IMR-90 (cell line): ENCODE data around the gene CDH12. TPM values are rescaled to one million over a fixed set of nuclear protein-coding genes. Genes with fewer than 3 reads are reported as not detected.

ENCODE experiments used
- ATAC-seq: fragments of 200-7000 bp; cut with Tn5 transposase; 2 replicates; pipeline ENCODE4 v1.9.1; 2020; ENCODE audit warnings: low read depth, mild to moderate bottlenecking, moderate library complexity
- BruUV-seq: library from RNA; stranded (reverse); fragments of 400-500 nt; replicated peaks from 2 replicates; lab custom pipeline; 2021; lab: Mats Ljungman, UMichigan
- CTCF ChIA-PET: fragments of 300-600 bp; formaldehyde crosslinking; extraction: SDS; loops from one replicate; lab custom pipeline; 2021; ENCODE audit warnings: antibody characterized with exemption; lab: Yijun Ruan, JAX
- POLR2A ChIA-PET: fragments of 300-600 bp; sonication (Branson Sonifier 250); formaldehyde crosslinking; loops from one replicate; lab custom pipeline; 2022; ENCODE audit warnings: antibody characterized with exemption; ENCODE audit not compliant: unreplicated experiment; lab: Charles Lee
- DNase-seq: peaks from one replicate; pipeline ENCODE4 v3.0.0; 2013
- H2AFZ ChIP-seq: replicated peaks from 2 replicates; pipeline ENCODE3; 2013; ENCODE audit warnings: low read length, mild to moderate bottlenecking; ENCODE audit not compliant: poor library complexity
- H2AK5ac ChIP-seq: 2 replicates; pipeline ENCODE4 v1.6.1; 2013; ENCODE audit warnings: low read depth, low read length, inconsistent platforms
- H2AK9ac ChIP-seq: replicated peaks from 2 replicates; pipeline ENCODE3; 2013; ENCODE audit warnings: mild to moderate bottlenecking, low read depth, low read length, moderate library complexity; ENCODE audit not compliant: poor library complexity
- H2BK120ac ChIP-seq: 2 replicates; pipeline ENCODE4 v1.6.1; 2013; ENCODE audit warnings: low read depth, low read length, inconsistent platforms
- H2BK15ac ChIP-seq: 3 replicates; pipeline ENCODE4 v1.6.1; 2013; ENCODE audit warnings: low read depth, low read length, inconsistent platforms
- H2BK20ac ChIP-seq: 2 replicates; pipeline ENCODE4 v1.6.1; 2013; ENCODE audit warnings: low read depth, mild to moderate bottlenecking, inconsistent platforms, low read length, moderate library complexity
- H2BK5ac ChIP-seq: 2 replicates; pipeline ENCODE4 v1.6.1; 2013; ENCODE audit warnings: mild to moderate bottlenecking, low read depth, low read length, inconsistent platforms; ENCODE audit not compliant: poor library complexity, severe bottlenecking
- H3K14ac ChIP-seq: replicated peaks from 2 replicates; pipeline ENCODE4 v1.6.1; 2013; ENCODE audit warnings: low read depth, low read length, inconsistent platforms
- H3K18ac ChIP-seq: 2 replicates; pipeline ENCODE4 v1.6.1; 2013; ENCODE audit warnings: low read depth, low read length, control low read depth
- H3K23ac ChIP-seq: 2 replicates; pipeline ENCODE4 v1.6.1; 2013; ENCODE audit warnings: low read depth, low read length, inconsistent platforms
- H3K27ac ChIP-seq: 2 replicates; pipeline ENCODE4 v1.5.1; 2013; ENCODE audit warnings: mild to moderate bottlenecking, control low read depth, low read length; ENCODE audit not compliant: insufficient read depth
- H3K27me3 ChIP-seq: 2 replicates; pipeline ENCODE4 v1.6.1; 2013; ENCODE audit warnings: low read length; ENCODE audit not compliant: control insufficient read depth, insufficient read depth
- H3K36me3 ChIP-seq: 2 replicates; pipeline ENCODE4 v1.6.1; 2013; ENCODE audit warnings: low read length, mixed read lengths; ENCODE audit not compliant: control insufficient read depth, insufficient read depth
- H3K4ac ChIP-seq: 2 replicates; pipeline ENCODE4 v1.6.1; 2013; ENCODE audit warnings: low read depth, low read length, inconsistent platforms
- H3K4me1 ChIP-seq: 2 replicates; pipeline ENCODE4 v1.6.1; 2013; ENCODE audit warnings: low read length, mixed read lengths; ENCODE audit not compliant: control insufficient read depth, insufficient read depth
- H3K4me2 ChIP-seq: 2 replicates; pipeline ENCODE4 v1.6.1; 2013; ENCODE audit warnings: low read depth, mild to moderate bottlenecking, control low read depth, low read length, moderate library complexity
- H3K4me3 ChIP-seq: 2 replicates; pipeline ENCODE4 v1.5.1; 2013; ENCODE audit warnings: low read depth, mild to moderate bottlenecking, control low read depth, low read length, moderate library complexity; ENCODE audit not compliant: insufficient read depth
- H3K56ac ChIP-seq: 2 replicates; pipeline ENCODE4 v1.6.1; 2013; ENCODE audit warnings: low read length, inconsistent platforms; ENCODE audit not compliant: insufficient read depth; ENCODE audit errors: extremely low read depth
- H3K79me1 ChIP-seq, 2 experiments: 2 replicates each; pipeline ENCODE4 v1.6.1; 2013; ENCODE audit warnings: low read length in 2 of 2, inconsistent platforms in 1 of 2, low read depth in 1 of 2
- H3K9ac ChIP-seq: 2 replicates; pipeline ENCODE4 v1.6.1; 2013; ENCODE audit warnings: low read depth, low read length, control low read depth
- H3K9me1 ChIP-seq: 2 replicates; pipeline ENCODE4 v1.6.1; 2013; ENCODE audit warnings: low read length, inconsistent platforms; ENCODE audit not compliant: insufficient read depth
- H3K9me3 ChIP-seq: 2 replicates; pipeline ENCODE4 v1.6.1; 2013; ENCODE audit warnings: low read length; ENCODE audit not compliant: control insufficient read depth, insufficient read depth
- H4K20me1 ChIP-seq: 2 replicates; pipeline ENCODE4 v1.6.1; 2013; ENCODE audit warnings: low read length, inconsistent platforms; ENCODE audit not compliant: insufficient read depth
- H4K5ac ChIP-seq: 2 replicates; pipeline ENCODE4 v1.6.1; 2013; ENCODE audit warnings: mild to moderate bottlenecking, low read depth, low read length, control low read depth
- H4K8ac ChIP-seq, 2 experiments: 2 replicates each; pipeline ENCODE4 v1.6.1; 2013; ENCODE audit warnings: low read depth in 2 of 2, low read length in 2 of 2, control low read depth in 1 of 2, inconsistent platforms in 1 of 2
- H4K91ac ChIP-seq: 2 replicates; pipeline ENCODE4 v1.6.1; 2013; ENCODE audit warnings: low read depth, low read length, inconsistent platforms; ENCODE audit not compliant: insufficient read depth
- BHLHE40 ChIP-seq: fragments of 150-350 bp; IDR thresholded peaks from 2 replicates; pipeline ENCODE4 v1.6.1; 2016; ENCODE audit warnings: mild to moderate bottlenecking, low read depth, low read length
- CEBPB ChIP-seq: IDR thresholded peaks from 2 replicates; pipeline ENCODE4 v1.6.1; 2012; ENCODE audit warnings: low read depth, low read length, improper control_type of control experiment
- CHD1 ChIP-seq: IDR thresholded peaks from 2 replicates; pipeline ENCODE4 v1.6.1; 2012; ENCODE audit warnings: low read depth, low read length, improper control_type of control experiment
- FOS ChIP-seq: fragments of 150-350 bp; IDR thresholded peaks from 2 replicates; pipeline ENCODE4 v1.6.1; 2016; ENCODE audit warnings: low read depth, low read length
- MAFK ChIP-seq: IDR thresholded peaks from 2 replicates; pipeline ENCODE4 v1.6.1; 2012; ENCODE audit warnings: low read depth, low read length, improper control_type of control experiment
- MAZ ChIP-seq: IDR thresholded peaks from 2 replicates; pipeline ENCODE4 v1.6.1; 2012; ENCODE audit warnings: low read depth, mild to moderate bottlenecking, low read length, improper control_type of control experiment, moderate library complexity, borderline replicate concordance
- MXI1 ChIP-seq: IDR thresholded peaks from 2 replicates; pipeline ENCODE4 v1.6.1; 2012; ENCODE audit warnings: low read depth, mild to moderate bottlenecking, low read length, moderate library complexity, borderline replicate concordance
- RAD21 ChIP-seq: IDR thresholded peaks from 2 replicates; pipeline ENCODE4 v1.6.1; 2012; ENCODE audit warnings: low read length, improper control_type of control experiment
- RCOR1 ChIP-seq: IDR thresholded peaks from 2 replicates; pipeline ENCODE4 v1.6.1; 2012; ENCODE audit warnings: mild to moderate bottlenecking, low read length, improper control_type of control experiment; ENCODE audit not compliant: insufficient replicate concordance
- RFX5 ChIP-seq: IDR thresholded peaks from 2 replicates; pipeline ENCODE4 v1.8.0; 2012; ENCODE audit warnings: low read depth, mild to moderate bottlenecking, low read length, moderate library complexity
- SMC3 ChIP-seq: fragments of 150-350 bp; IDR thresholded peaks from 2 replicates; pipeline ENCODE4 v1.6.1; 2016; ENCODE audit warnings: low read depth, mild to moderate bottlenecking, antibody characterized with exemption, low read length, moderate library complexity
- WGBS, 2 experiments: methylation state at CpG; one replicate each; pipeline versions ENCODE4 v1.1.5 to v1.1.7; 2013; ENCODE audit warnings: missing lambda C conversion rate in 2 of 2; ENCODE audit not compliant: insufficient read length in 1 of 2; ENCODE audit errors: extremely low coverage in 2 of 2; 5-methylcytosine and 5-hydroxymethylcytosine counted together
- dilution Hi-C: fragments of 300-500 bp; cut with HindIII; formaldehyde crosslinking; loops from one replicate; pipeline ENCODE4 v1.14.3; 2018; ENCODE audit warnings: low sequenced_read_pairs; ENCODE audit not compliant: unreplicated experiment
- in situ Hi-C: fragments of 300-500 bp; cut with MboI; formaldehyde crosslinking; loops from 3 replicates; pipeline ENCODE4 v1.14.3; 2019; ENCODE audit warnings: low sequenced_read_pairs, inconsistent platforms, mixed read lengths
- intact Hi-C: fragments of 100-400 bp; cut with micrococcal nuclease; formaldehyde crosslinking; loops from 2 replicates; pipeline ENCODE4 v1.10.0; 2022
- polyA plus RNA-seq, 3 experiments: library from polyadenylated mRNA; depleted of rRNA; stranded (reverse); fragments of >200 nt; gene quantifications; 2 replicates each; pipeline ENCODE4 v1.2.3, GENCODE V29; 2012; ENCODE audit warnings: low replicate concordance in 1 of 3
- total RNA-seq: library from RNA; depleted of rRNA; stranded (reverse); fragments of >200 nt; gene quantifications from 2 replicates; pipeline ENCODE4 v1.2.3, GENCODE V29; 2012
- TF ChIP-seq, protein P1 (sequence below): conservative IDR thresholded peaks from 2 replicates; pipeline ENCODE4 v1.5.1; 2012; ENCODE audit warnings: mild to moderate bottlenecking, low read depth, low read length, improper control_type of control experiment
- TF ChIP-seq, protein P2 (sequence below): fragments of 150-350 bp; IDR thresholded peaks from 2 replicates; pipeline ENCODE4 v1.6.1; 2017; ENCODE audit warnings: mild to moderate bottlenecking, antibody characterized with exemption, low read length, low read depth

CDH12 gene
- total and polyA plus RNA-seq, 2 of the 4 experiments (the other 2 are of a cell fraction): not detected

GRCh38 chr5:21831145-21831787 is 1021.9 kb downstream of the CDH12 start:
- in situ Hi-C loops: no loop called here
- Histone ChIP-seq H3K4me3 (no peak overlapping the region), H3K23ac (no peak overlapping the region), H3K36me3 (no peaks in the 10 kb centered on the region), H2BK15ac (no peak overlapping the region), H3K4me2 (no peak overlapping the region), H3K9me1 (no peaks in the 10 kb centered on the region), H3K4ac (no peak overlapping the region), H2AFZ (no peak overlapping the region), H3K4me1 (no peaks in the 10 kb centered on the region), H3K14ac (no peak overlapping the region), H4K8ac (no peak overlapping the region), H3K9me3 (no peaks in the 10 kb centered on the region), H3K27me3 (no peaks in the 10 kb centered on the region), H2AK5ac (no peak overlapping the region), H4K5ac (no peak overlapping the region), H3K79me1 (no peaks in the 10 kb centered on the region), H4K91ac (no peak overlapping the region), H2BK5ac (no peak overlapping the region), H2BK120ac (no peak overlapping the region), H2AK9ac (no peak overlapping the region), H3K9ac (no peak overlapping the region), H2BK20ac (no peak overlapping the region), H3K56ac (no peak overlapping the region), H3K27ac (no peak overlapping the region), H3K18ac (no peak overlapping the region), H4K20me1 (no peaks in the 10 kb centered on the region)
- DNase-seq (no peak), ATAC-seq (no peak)
- 60% methylated on average over 1 of the region's 6 CpGs; no CpG with 5 or more reads in 1 of the 2 experiments for WGBS, 2 experiments
- dilution Hi-C loops: no loop called here
- BruUV-seq: no TSS peak
- intact Hi-C loops: no loop called here
- TF ChIP-seq MAZ (no peak), FOS (no peak), MAFK (no peak), CEBPB (no peak), RCOR1 (no peak), RAD21 (no peak), RFX5 (no peak), SMC3 (no peak), CHD1 (no peak), BHLHE40 (no peak), MXI1 (no peak)
- TF ChIP-seq, protein P1, sequence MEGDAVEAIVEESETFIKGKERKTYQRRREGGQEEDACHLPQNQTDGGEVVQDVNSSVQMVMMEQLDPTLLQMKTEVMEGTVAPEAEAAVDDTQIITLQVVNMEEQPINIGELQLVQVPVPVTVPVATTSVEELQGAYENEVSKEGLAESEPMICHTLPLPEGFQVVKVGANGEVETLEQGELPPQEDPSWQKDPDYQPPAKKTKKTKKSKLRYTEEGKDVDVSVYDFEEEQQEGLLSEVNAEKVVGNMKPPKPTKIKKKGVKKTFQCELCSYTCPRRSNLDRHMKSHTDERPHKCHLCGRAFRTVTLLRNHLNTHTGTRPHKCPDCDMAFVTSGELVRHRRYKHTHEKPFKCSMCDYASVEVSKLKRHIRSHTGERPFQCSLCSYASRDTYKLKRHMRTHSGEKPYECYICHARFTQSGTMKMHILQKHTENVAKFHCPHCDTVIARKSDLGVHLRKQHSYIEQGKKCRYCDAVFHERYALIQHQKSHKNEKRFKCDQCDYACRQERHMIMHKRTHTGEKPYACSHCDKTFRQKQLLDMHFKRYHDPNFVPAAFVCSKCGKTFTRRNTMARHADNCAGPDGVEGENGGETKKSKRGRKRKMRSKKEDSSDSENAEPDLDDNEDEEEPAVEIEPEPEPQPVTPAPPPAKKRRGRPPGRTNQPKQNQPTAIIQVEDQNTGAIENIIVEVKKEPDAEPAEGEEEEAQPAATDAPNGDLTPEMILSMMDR: no peak
- TF ChIP-seq, protein P2, sequence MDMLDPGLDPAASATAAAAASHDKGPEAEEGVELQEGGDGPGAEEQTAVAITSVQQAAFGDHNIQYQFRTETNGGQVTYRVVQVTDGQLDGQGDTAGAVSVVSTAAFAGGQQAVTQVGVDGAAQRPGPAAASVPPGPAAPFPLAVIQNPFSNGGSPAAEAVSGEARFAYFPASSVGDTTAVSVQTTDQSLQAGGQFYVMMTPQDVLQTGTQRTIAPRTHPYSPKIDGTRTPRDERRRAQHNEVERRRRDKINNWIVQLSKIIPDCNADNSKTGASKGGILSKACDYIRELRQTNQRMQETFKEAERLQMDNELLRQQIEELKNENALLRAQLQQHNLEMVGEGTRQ: no peak
- ChIA-PET POLR2A (no interaction called here), CTCF (no interaction called here)
